ENCODE measurements around the gene EGLN2.
A peak's percentile ranks its signal among the peaks of the same experiment; 100 is the strongest.

EGLN2 gene

DNA sequence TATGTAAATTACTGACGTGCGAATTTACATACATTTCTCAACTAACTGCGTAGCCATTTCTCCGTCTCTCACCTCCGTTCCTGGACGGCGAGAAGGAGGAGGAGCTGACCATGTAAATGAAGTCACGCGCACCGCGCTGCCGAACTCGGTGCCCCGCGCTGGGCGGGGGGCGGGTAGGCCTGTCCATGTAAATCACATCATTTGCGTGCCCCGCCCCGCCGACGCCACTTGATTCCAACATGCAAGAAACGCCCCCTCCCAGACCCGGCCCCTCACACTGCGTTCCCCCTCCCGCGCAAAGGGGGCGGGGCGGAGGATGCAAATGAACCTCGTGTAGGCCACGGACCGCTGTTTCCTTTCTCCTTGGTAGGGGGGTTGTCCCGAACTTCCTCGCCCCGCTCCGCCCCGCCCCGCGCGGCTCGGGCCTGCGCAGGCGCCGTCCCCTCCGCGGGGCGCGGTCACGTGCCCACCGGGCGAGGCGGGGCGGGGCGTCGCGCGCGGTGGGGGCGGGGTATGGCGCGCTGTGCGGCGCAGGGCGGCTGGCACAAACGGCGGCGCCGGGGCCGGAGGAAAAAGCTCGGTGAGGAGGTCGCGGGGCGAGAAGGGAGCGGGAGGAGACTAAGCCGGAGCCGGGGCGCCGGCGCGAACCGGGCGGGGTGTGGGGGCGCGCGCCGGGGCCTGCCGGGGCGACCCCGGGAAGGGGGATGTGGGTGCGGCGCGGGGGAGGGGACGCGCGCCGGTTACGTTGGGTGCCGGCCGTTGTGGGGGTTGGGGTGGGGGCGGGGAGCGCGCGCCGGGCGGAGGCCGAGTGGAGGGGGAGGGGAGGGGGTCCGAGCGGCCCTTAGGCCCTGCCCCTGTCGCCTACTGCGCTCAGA lies at the start of gene EGLN2:
EGLN2 (plus strand) TSS at position 509 of the 875 bp plus-strand sequence. CDS start 1,382 bp downstream, outside the sequence.
- peak within 1 kb of the TSS; percentile 99 for H3K4me3 Mint-ChIP-seq
- DNase-seq (ENCODE audit: low spot score in 2 of 2) (peak; percentile 99 to 100), ATAC-seq (ENCODE audit: low read depth) (peak; percentile 81)
- peak within 1 kb of the TSS; percentile 94 for H3K27ac Mint-ChIP-seq
- H3K27me3 Mint-ChIP-seq: no peaks in the 10 kb centered on the region
- no peaks in the 10 kb centered on the region for H3K9me3 Mint-ChIP-seq
- peaks cover 15% of the 10 kb centered on the region for H3K36me3 Mint-ChIP-seq
- peaks cover 51% of the 10 kb centered on the region for H3K4me1 Mint-ChIP-seq

DNA sequence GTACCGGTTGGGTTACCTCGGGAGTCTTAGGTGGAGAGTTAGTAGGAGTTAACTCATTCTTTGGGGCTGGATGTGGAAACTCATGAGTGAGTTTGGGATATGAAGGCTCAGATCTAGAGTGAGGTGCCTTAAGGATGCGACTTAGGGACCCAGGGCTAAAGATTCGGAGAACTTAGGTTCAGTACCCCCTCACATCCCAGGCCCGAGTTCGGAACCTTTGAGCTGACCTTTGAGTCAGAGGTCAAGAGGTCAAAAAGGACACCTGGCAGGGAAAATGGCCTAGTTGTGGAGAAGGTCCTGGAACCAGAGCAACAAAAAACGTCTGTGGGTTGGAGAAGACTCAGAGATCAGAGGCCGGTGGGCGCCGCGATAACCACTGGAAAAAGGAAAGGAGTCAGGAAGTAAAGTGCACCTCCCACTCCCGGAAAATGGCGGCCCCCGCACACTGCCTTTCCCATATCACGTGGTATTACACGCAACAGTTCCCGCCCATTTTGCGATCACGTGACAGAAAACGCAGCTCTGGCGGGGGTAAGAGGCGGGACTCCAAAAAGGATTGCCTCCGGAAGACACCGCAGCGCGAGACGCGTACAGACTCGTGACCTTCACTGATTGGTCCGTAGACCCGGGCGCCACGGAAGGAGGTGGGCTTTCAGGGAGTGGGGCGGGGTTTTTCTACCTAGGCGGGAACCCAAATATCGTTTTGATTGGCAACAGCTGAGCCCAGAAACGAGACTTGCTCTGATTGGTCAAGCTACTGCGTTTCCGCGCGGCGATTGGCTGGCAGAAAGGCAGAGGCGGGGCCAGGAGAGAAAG lies 48.7 kb upstream of the EGLN2 start, which contains the start of gene ACTMAP:
ACTMAP (minus strand) TSS at position 420 of the 816 bp plus-strand sequence. CDS start 674 bp downstream, outside the sequence.
- H3K4me3 Mint-ChIP-seq: peak within 1 kb of the TSS; percentile 100
- ATAC-seq (ENCODE audit: low read depth) (peak; percentile 84), DNase-seq (ENCODE audit: low spot score in 2 of 2) (peak; percentile 98 to 99)
- H3K27me3 Mint-ChIP-seq: no peaks in the 10 kb centered on the region
- no peaks in the 10 kb centered on the region for H3K9me3 Mint-ChIP-seq
- peak within 1 kb of the TSS; percentile 95 for H3K27ac Mint-ChIP-seq
- peaks cover 37% of the 10 kb centered on the region for H3K4me1 Mint-ChIP-seq
- peaks cover 5% of the 10 kb centered on the region for H3K36me3 Mint-ChIP-seq

DNA sequence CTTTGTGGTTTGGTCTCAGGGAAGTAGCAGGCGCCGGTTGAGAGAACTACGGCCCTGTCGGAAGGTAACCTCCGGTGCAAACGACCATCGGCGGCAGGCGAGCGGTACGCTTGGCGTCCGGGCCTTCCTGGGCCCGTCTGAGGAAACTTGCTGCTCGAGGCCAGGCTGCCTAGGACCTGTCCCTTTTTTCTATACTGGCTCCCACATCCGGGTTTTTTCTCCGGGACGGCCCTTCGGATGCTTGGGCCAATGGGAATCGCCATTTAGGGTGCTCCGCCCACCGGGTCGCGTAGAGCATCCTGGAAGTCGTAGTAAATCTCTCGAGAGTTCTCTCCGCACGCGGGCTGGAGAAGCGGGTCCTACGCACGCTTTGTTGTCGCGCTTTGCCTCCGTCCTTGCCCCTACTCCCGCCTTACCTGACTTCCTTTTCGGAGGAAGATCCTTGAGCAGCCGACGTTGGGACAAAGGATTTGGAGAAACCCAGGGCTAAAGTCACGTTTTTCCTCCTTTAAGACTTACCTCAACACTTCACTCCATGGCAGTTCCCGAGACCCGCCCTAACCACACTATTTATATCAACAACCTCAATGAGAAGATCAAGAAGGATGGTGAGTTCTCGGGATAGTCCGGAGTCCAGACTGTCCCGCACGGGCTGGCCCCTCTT lies 48.0 kb upstream of the EGLN2 start, which contains the start of gene SNRPA:
SNRPA (plus strand) TSS at position 330 of the 664 bp plus-strand sequence; CDS start at position 536, 206 bp downstream.
- DNase-seq (ENCODE audit: low spot score in 2 of 2) (peak in 1 of 2 donors; percentile 96), ATAC-seq (ENCODE audit: low read depth) (peak; percentile 65)
- peaks cover 45% of the 10 kb centered on the region for H3K4me1 Mint-ChIP-seq
- H3K36me3 Mint-ChIP-seq: peaks cover 9% of the 10 kb centered on the region
- peak within 1 kb of the TSS; percentile 100 for H3K4me3 Mint-ChIP-seq
- no peaks in the 10 kb centered on the region for H3K27me3 Mint-ChIP-seq
- no peaks in the 10 kb centered on the region for H3K9me3 Mint-ChIP-seq
- H3K27ac Mint-ChIP-seq: peak within 1 kb of the TSS; percentile 95

DNA sequence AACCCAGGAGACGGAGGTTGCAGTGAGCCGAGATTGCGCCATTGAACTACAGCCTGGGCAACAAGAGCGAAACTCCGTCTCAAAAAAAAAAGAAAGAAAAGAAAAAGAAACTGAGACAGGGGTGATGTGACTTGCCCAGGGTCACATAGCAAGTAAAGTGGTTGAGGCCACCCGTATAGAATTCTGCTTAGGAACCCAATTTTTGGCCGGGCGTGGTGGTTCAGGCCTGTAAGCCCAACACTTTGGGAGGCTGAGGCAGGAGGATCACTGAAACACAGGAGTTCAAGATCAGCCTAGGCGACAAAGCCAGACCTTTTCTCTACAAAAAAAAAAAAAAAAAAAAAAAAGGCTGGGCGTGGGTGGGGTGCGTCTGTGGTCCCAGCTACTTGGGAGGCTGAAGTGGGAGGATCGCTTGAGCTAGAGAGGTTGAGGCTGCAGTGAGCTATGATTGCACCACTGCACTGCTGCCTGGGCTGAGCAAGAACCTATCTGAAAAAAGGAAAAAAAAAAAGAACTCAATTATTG lies 46.7 kb upstream of the EGLN2 start:
- peaks cover 15% of the 10 kb centered on the region for H3K36me3 Mint-ChIP-seq
- ATAC-seq (ENCODE audit: low read depth) (no peak), DNase-seq (ENCODE audit: low spot score in 2 of 2) (no peak)
- H3K9me3 Mint-ChIP-seq: no peaks in the 10 kb centered on the region
- H3K4me1 Mint-ChIP-seq: peaks cover 51% of the 10 kb centered on the region
- H3K4me3 Mint-ChIP-seq: peak overlapping the region; percentile 100
- no peaks in the 10 kb centered on the region for H3K27me3 Mint-ChIP-seq
- peak overlapping the region; percentile 95 for H3K27ac Mint-ChIP-seq

DNA sequence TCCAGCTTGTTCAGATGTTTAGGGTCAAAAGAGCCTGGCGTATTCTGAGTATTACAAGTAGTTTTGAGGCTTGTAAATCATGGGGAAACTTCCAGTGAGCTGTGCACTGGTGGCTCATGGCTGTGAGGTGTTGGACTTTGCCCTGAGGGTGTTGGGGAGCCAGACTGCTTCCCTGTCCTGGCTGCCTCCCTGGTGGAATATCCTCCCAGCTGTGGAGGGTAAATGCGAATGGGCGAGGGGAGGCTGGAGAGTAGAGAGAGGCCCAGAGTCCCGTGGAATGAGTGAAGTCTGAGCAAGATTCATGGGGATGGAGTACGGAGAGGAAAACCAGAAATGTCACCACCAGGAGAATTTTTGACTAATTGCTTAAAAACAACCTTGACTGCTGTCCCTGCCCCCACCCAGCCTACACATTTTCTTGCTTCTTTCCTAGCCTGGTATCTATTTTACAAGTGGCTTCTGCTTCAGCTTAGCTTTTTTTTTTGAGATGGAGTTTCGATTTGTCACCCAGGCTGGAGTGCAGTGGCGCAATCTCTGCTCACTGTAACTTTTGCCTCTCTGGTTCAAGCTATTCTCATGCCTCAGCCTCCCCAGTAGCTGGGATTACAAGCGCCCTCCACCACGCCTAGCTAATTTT lies 44.3 kb upstream of the EGLN2 start:
- H3K27me3 Mint-ChIP-seq: no peaks in the 10 kb centered on the region
- DNase-seq (ENCODE audit: low spot score in 2 of 2) (no peak), ATAC-seq (ENCODE audit: low read depth) (no peak)
- H3K4me1 Mint-ChIP-seq: peaks cover 39% of the 10 kb centered on the region
- no peaks in the 10 kb centered on the region for H3K9me3 Mint-ChIP-seq
- peak overlapping the region; percentile 51 for H3K27ac Mint-ChIP-seq
- peaks cover 22% of the 10 kb centered on the region for H3K36me3 Mint-ChIP-seq
- H3K4me3 Mint-ChIP-seq: peak overlapping the region; percentile 79

DNA sequence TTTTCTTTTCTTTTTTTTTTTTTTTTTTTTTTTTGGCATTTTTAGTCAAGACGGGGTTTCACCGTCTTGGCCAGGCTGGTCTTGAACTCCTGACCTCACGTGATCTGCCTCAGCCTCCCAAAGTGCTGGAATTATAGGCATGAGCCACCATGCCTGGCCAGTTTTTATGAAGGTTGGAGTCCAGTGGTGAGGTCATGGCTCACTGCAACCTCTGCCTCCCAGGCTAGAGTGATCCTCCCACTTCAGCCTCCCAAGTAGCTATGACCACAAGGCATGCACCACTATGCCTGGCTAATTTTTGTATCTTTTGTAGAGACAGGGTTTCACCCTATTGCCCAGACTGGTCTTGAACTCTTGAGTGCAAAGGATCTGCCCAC lies 43.8 kb upstream of the EGLN2 start:
- peaks cover 35% of the 10 kb centered on the region for H3K4me1 Mint-ChIP-seq

DNA sequence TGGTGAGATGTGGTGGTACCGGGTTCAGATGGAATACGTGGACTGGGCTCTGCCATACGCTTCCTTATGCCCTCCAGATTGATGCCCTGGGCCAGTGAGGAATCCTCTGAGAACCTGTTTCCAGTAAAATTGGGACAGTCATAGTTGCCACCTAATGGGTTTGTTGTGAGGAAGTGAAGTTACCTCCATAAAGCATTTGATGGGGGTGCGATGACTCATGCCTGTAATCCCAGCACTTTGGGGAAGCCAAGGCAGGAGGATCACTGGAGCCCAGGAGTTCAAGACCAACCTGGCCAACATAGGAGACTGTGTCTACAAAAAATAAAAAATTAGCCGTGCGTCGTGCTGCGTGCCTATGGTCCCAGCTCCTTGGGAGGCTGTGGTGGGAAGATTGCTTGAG lies 43.2 kb upstream of the EGLN2 start:
- no peak for ATAC-seq (ENCODE audit: low read depth)
- H3K4me1 Mint-ChIP-seq: peaks cover 34% of the 10 kb centered on the region

More for the DNA sequence above, 43.8 kb upstream of the EGLN2 start:
- H3K36me3 Mint-ChIP-seq: peaks cover 25% of the 10 kb centered on the region
- peak overlapping the region; percentile 51 for H3K27ac Mint-ChIP-seq
- no peaks in the 10 kb centered on the region for H3K27me3 Mint-ChIP-seq
- ATAC-seq (ENCODE audit: low read depth) (no peak), DNase-seq (ENCODE audit: low spot score in 2 of 2) (no peak)
- no peaks in the 10 kb centered on the region for H3K9me3 Mint-ChIP-seq
- peak overlapping the region; percentile 79 for H3K4me3 Mint-ChIP-seq

DNA sequence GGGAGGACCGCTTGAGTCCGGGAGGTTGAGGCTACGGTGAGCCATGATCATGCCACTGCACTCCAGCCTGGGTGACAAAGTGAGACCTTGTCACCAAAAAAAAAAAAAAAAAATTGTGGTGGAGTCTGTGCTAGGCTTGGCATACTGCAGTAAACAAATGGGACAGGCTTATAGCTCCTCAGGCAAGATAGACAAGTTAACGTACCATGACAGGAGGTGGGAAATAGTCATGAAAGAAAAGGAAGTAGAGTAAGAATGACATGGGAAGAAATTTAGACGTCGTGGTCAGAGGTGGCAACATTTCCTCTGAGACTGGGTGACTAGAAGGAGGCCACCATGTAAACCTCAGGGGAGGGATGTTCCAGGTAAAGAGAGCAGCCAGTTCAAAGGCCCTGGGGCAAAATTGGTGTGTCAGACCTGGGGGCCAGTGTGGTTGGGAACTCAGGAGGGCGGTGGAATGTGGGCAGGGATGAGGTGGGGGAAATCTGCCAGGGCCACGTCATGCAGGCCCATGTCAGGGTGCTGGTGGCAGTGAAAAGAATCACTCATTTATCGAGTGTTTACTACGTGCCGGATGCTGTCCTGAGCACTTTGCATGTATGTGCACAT lies 42.4 kb upstream of the EGLN2 start:
- no peak for ATAC-seq (ENCODE audit: low read depth)
- DNase-seq (ENCODE audit: low spot score in 2 of 2): no peak
- peak overlapping the region; percentile 19 for H3K27ac Mint-ChIP-seq
- H3K4me3 Mint-ChIP-seq: peak overlapping the region; percentile 2
- H3K9me3 Mint-ChIP-seq: no peaks in the 10 kb centered on the region
- peaks cover 32% of the 10 kb centered on the region for H3K4me1 Mint-ChIP-seq
- H3K27me3 Mint-ChIP-seq: no peaks in the 10 kb centered on the region
- H3K36me3 Mint-ChIP-seq: peaks cover 31% of the 10 kb centered on the region

More for the DNA sequence above, 43.2 kb upstream of the EGLN2 start:
- Mint-ChIP-seq H3K4me3 (peak overlapping the region; percentile 79), H3K36me3 (peaks cover 28% of the 10 kb centered on the region), H3K9me3 (no peaks in the 10 kb centered on the region), H3K27me3 (no peaks in the 10 kb centered on the region), H3K27ac (no peak overlapping the region)
- DNase-seq (ENCODE audit: low spot score in 2 of 2): no peak

DNA sequence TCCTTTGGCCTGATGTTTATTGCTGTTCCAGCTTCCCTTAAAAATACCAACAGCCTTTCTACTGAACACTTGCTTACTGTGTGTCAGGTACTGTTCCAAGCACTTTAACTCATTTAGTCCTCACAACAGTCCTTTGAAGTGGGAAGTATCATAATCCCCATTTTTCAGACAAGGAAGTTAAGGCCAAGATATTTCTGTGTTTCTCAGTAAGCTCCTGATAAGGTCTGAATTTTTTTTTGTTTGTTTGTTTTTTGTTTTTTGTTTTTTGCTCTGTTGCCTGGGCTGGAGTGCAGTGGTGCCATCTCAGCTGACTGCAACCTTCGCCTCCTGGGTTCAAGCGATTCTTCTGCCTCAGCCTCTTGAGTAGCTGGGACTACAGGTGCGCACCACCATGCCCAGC lies 40.5 kb upstream of the EGLN2 start:
- Mint-ChIP-seq H3K27me3 (no peaks in the 10 kb centered on the region), H3K27ac (no peak overlapping the region), H3K36me3 (peaks cover 47% of the 10 kb centered on the region), H3K4me1 (peaks cover 28% of the 10 kb centered on the region), H3K9me3 (no peaks in the 10 kb centered on the region), H3K4me3 (no peak overlapping the region)
- ATAC-seq (ENCODE audit: low read depth) (no peak), DNase-seq (ENCODE audit: low spot score in 2 of 2) (no peak)

DNA sequence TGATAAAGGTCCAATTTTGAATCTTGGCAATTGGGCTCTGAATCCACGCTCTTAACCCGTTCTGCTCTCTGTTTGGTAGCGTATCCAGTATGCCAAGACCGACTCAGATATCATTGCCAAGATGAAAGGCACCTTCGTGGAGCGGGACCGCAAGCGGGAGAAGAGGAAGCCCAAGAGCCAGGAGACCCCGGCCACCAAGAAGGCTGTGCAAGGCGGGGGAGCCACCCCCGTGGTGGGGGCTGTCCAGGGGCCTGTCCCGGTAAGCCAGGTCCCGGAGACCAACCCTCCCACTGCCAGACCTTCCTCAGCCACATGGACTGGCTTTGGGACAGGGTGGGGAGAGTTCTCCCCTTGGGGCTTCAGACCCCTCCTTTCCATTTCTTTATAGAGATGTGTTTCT lies 39.6 kb upstream of the EGLN2 start:
- Mint-ChIP-seq H3K27me3 (no peaks in the 10 kb centered on the region), H3K4me3 (no peak overlapping the region), H3K27ac (peak overlapping the region; percentile 48), H3K36me3 (peaks cover 54% of the 10 kb centered on the region), H3K4me1 (peaks cover 28% of the 10 kb centered on the region), H3K9me3 (no peaks in the 10 kb centered on the region)
- no peak for ATAC-seq (ENCODE audit: low read depth)
- no peak for DNase-seq (ENCODE audit: low spot score in 2 of 2)

DNA sequence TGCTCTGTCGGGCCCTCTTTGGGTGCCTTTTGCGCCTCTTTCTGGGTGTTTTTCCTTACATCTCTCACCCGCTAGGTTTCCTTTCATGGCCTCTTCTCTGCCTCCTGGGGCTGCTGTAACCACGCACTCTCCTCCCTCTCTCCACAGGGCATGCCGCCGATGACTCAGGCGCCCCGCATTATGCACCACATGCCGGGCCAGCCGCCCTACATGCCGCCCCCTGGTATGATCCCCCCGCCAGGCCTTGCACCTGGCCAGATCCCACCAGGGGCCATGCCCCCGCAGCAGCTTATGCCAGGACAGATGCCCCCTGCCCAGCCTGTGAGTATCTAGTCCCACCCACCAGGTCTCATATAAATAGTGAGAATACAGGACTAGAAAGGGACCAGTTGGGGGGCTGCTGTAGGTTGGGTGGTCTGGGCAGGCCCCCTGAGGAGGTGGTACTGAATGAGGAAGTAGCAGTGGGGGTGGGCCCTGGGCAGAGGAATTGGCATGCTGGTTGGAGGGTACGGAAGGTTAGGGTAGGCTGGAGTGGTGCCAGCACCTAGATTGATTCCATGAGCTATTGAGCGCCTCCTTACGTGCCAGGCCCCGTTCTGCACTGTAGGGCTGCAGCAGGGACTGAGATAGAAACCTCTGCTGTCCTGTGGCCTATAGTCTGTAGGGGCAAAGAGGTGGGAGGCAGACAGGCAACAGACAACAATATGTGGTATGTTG lies 36.1 kb upstream of the EGLN2 start:
- peaks cover 48% of the 10 kb centered on the region for H3K36me3 Mint-ChIP-seq
- H3K9me3 Mint-ChIP-seq: no peaks in the 10 kb centered on the region
- H3K4me1 Mint-ChIP-seq: peaks cover 6% of the 10 kb centered on the region
- H3K4me3 Mint-ChIP-seq: no peak overlapping the region
- DNase-seq (ENCODE audit: low spot score in 2 of 2) (no peak), ATAC-seq (ENCODE audit: low read depth) (no peak)
- H3K27ac Mint-ChIP-seq: no peak overlapping the region
- H3K27me3 Mint-ChIP-seq: no peaks in the 10 kb centered on the region

DNA sequence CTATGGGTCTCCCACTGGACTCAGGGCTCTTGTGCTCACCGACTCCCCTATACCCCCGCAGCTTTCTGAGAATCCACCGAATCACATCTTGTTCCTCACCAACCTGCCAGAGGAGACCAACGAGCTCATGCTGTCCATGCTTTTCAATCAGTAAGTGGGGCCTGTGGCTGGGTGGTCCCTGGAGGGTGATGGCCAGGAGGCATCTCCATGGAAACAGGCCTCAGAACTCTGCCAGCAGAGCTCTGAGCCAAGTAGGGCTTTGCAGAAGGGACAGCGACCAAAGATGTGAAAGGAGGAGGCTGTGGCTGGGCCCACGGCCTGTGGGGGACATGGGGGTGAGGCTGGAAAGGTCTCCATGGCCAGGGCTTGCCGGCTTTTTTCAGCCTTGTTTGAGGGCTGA lies 35.5 kb upstream of the EGLN2 start:
- H3K27me3 Mint-ChIP-seq: no peaks in the 10 kb centered on the region
- no peaks in the 10 kb centered on the region for H3K9me3 Mint-ChIP-seq
- H3K4me1 Mint-ChIP-seq: peaks cover 6% of the 10 kb centered on the region
- ATAC-seq (ENCODE audit: low read depth): no peak
- peaks cover 44% of the 10 kb centered on the region for H3K36me3 Mint-ChIP-seq
- no peak for DNase-seq (ENCODE audit: low spot score in 2 of 2)
- H3K4me3 Mint-ChIP-seq: no peak overlapping the region
- no peak overlapping the region for H3K27ac Mint-ChIP-seq

Measured in memory B cell (primary cell).